Measurements from ENCODE around the gene OR6J1.

GRCh38 chr14:22589096-22589839, 54.9 kb downstream of the OR6J1 start, which contains the start of gene DAD1:
- TF ChIP-seq, protein P1, sequence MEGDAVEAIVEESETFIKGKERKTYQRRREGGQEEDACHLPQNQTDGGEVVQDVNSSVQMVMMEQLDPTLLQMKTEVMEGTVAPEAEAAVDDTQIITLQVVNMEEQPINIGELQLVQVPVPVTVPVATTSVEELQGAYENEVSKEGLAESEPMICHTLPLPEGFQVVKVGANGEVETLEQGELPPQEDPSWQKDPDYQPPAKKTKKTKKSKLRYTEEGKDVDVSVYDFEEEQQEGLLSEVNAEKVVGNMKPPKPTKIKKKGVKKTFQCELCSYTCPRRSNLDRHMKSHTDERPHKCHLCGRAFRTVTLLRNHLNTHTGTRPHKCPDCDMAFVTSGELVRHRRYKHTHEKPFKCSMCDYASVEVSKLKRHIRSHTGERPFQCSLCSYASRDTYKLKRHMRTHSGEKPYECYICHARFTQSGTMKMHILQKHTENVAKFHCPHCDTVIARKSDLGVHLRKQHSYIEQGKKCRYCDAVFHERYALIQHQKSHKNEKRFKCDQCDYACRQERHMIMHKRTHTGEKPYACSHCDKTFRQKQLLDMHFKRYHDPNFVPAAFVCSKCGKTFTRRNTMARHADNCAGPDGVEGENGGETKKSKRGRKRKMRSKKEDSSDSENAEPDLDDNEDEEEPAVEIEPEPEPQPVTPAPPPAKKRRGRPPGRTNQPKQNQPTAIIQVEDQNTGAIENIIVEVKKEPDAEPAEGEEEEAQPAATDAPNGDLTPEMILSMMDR (IDR thresholded peaks at IDR 0.05): peak in 1 of 3 experiments; percentile 20
- peak; percentile 47 to 92 for TF ChIP-seq POLR2A (IDR thresholded peaks at IDR 0.05)
- TF ChIP-seq POLR2AphosphoS5 (IDR thresholded peaks at IDR 0.05; ENCODE audit: insufficient read depth in 1 of 2, low read depth in 1 of 2): peak; percentile 98 to 99

Data from vagina (tissue), 2 donors.